ENCODE data around the gene KRTAP1-4. TPM values are rescaled to one million over a fixed set of nuclear protein-coding genes. Genes with fewer than 3 reads are reported as not detected.

KRTAP1-4 gene
- total RNA-seq, 1 donor from 2014 or later, result not detected

GRCh38 chr17:40996829-40997228, 33.2 kb downstream of the KRTAP1-4 start:
- no peak overlapping the region for H3K27ac Mint-ChIP-seq (ENCODE audit: unreplicated experiment)
- no peaks in the 10 kb centered on the region for H3K36me3 Mint-ChIP-seq (ENCODE audit: low read depth)
- TF ChIP-seq, protein P1, sequence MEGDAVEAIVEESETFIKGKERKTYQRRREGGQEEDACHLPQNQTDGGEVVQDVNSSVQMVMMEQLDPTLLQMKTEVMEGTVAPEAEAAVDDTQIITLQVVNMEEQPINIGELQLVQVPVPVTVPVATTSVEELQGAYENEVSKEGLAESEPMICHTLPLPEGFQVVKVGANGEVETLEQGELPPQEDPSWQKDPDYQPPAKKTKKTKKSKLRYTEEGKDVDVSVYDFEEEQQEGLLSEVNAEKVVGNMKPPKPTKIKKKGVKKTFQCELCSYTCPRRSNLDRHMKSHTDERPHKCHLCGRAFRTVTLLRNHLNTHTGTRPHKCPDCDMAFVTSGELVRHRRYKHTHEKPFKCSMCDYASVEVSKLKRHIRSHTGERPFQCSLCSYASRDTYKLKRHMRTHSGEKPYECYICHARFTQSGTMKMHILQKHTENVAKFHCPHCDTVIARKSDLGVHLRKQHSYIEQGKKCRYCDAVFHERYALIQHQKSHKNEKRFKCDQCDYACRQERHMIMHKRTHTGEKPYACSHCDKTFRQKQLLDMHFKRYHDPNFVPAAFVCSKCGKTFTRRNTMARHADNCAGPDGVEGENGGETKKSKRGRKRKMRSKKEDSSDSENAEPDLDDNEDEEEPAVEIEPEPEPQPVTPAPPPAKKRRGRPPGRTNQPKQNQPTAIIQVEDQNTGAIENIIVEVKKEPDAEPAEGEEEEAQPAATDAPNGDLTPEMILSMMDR (conservative IDR thresholded peaks at IDR 0.05), result no peak
- H3K27me3 Mint-ChIP-seq (ENCODE audit: low read depth), result peaks cover 15% of the 10 kb centered on the region
- DNase-seq (ENCODE audit: low read depth, low spot score), result no peak
- no peak overlapping the region for H3K4me3 Mint-ChIP-seq
- H3K4me1 Mint-ChIP-seq, result peaks cover 6% of the 10 kb centered on the region
- no peaks in the 10 kb centered on the region for H3K9me3 Mint-ChIP-seq

DNA sequence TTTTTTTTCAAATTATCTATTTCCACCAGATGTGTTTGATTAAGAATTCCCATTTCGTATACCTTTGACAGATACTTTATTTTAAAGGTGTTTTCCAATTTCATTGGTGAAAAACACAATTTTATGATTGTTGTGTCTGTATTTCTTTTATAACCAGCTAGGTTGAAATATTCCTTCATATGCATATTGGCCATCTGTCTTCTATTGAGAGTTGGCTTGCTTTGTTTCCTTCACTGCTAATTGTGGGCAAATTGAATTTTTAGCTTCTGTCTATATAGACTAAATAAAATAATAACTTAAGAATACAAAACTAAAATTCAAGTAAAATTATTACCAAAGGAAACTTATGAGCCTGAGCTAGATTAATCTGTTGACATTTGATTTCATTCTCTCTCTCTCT, 34.9 kb downstream of the KRTAP1-4 start:
- Mint-ChIP-seq H3K9me3 (no peaks in the 10 kb centered on the region), H3K27me3 (ENCODE audit: low read depth) (peaks cover 15% of the 10 kb centered on the region), H3K4me1 (peaks cover 6% of the 10 kb centered on the region), H3K27ac (ENCODE audit: unreplicated experiment) (no peak overlapping the region), H3K4me3 (no peak overlapping the region), H3K36me3 (ENCODE audit: low read depth) (no peaks in the 10 kb centered on the region)
- TF ChIP-seq, protein P1 (conservative IDR thresholded peaks at IDR 0.05), result no peak
- DNase-seq (ENCODE audit: low read depth, low spot score), result no peak

DNA sequence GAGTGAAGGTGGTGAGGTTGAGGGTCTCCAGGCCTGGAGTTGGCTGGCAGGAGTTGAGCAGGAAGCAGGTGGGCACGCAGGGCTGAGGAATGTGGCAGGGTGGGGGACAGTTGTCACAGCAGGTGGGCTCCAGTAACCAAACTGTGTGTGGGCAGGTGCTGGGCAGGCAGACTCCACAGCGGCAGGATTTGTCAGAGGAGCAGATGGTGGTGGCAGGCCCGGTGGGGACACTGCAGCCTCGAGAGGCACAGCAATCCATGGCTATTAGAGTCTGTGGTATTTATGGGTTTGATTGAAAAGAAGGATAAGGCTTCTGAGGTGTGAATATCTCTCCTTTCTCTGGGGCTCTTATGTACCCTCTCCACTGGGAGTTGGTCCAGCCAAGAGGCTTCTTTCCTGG, 36.2 kb downstream of the KRTAP1-4 start, which contains the start of gene KRTAP3-3:
Gene KRTAP3-3, minus strand, starts transcription at position 326 of the 400 bp plus-strand sequence. Its CDS starts 67 bp downstream, at position 259.
- H3K36me3 Mint-ChIP-seq (ENCODE audit: low read depth), result no peaks in the 10 kb centered on the region
- no peak for DNase-seq (ENCODE audit: low read depth, low spot score)
- peaks cover 12% of the 10 kb centered on the region for H3K27me3 Mint-ChIP-seq (ENCODE audit: low read depth)
- peaks cover 6% of the 10 kb centered on the region for H3K4me1 Mint-ChIP-seq
- no peaks in the 10 kb centered on the region for H3K9me3 Mint-ChIP-seq
- TF ChIP-seq, protein P1 (conservative IDR thresholded peaks at IDR 0.05), result no peak
- H3K4me3 Mint-ChIP-seq, result no peak within 1 kb of the TSS
- no peak within 1 kb of the TSS for H3K27ac Mint-ChIP-seq (ENCODE audit: unreplicated experiment)

DNA sequence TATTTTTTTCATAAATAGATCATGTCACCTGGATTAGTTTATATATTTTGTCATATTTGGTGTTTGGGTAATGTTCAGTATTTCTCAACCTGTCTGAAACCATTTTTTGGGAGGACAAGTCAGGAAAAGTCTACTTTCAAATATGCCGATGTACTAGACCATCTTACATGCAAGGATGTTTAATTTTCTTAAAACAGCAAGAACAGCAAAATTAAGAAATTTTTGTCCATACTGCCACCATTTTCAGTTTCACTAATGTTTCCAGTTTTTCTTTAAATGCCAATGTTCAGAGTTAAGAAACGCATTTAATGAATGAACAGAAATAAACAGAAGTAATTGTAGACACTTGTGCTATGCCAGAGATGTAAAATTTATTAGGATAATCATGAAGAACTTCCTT, 36.9 kb downstream of the KRTAP1-4 start:
- Mint-ChIP-seq H3K27me3 (ENCODE audit: low read depth) (peaks cover 12% of the 10 kb centered on the region), H3K4me1 (peaks cover 6% of the 10 kb centered on the region)
- TF ChIP-seq, protein P1 (conservative IDR thresholded peaks at IDR 0.05), result no peak

GRCh38 chr17:40992666-40993065, 37.3 kb downstream of the KRTAP1-4 start:
- H3K9me3 Mint-ChIP-seq, result no peaks in the 10 kb centered on the region
- TF ChIP-seq, protein P1 (conservative IDR thresholded peaks at IDR 0.05), result no peak
- H3K4me1 Mint-ChIP-seq, result peaks cover 6% of the 10 kb centered on the region
- no peak overlapping the region for H3K27ac Mint-ChIP-seq (ENCODE audit: unreplicated experiment)
- peaks cover 10% of the 10 kb centered on the region for H3K27me3 Mint-ChIP-seq (ENCODE audit: low read depth)
- H3K4me3 Mint-ChIP-seq, result no peak overlapping the region
- no peaks in the 10 kb centered on the region for H3K36me3 Mint-ChIP-seq (ENCODE audit: low read depth)
- no peak for DNase-seq (ENCODE audit: low read depth, low spot score)

More for the DNA sequence above, 36.9 kb downstream of the KRTAP1-4 start:
- Mint-ChIP-seq H3K9me3 (no peaks in the 10 kb centered on the region), H3K27ac (ENCODE audit: unreplicated experiment) (no peak overlapping the region), H3K36me3 (ENCODE audit: low read depth) (no peaks in the 10 kb centered on the region), H3K4me3 (no peak overlapping the region)
- no peak for DNase-seq (ENCODE audit: low read depth, low spot score)

All from neural crest cell (in vitro differentiated cells).